Breast epithelium (tissue), 4 donors: ENCODE measurements around the gene PARP3. TPM values are rescaled to one million over a fixed set of nuclear protein-coding genes. Genes with fewer than 3 reads are reported as not detected.
A peak's percentile ranks its signal among the peaks of the same experiment; 100 is the strongest.

Source experiments
- DNase-seq, 2 donors: peaks; one replicate each; pipeline ENCODE4 v3.0.0-alpha.2; 2019; ENCODE audit warnings: low spot score in 2 of 2
- H3K27ac ChIP-seq, 2 donors: fragments of 200-600 bp; sonication (generic) in 1 of 2; one replicate each; pipeline ENCODE4 v1.5.1; 2016 to 2019; ENCODE audit warnings: mild to moderate bottlenecking in 1 of 2
- H3K27me3 ChIP-seq, 2 donors: fragments of 200-600 bp; sonication (generic) in 1 of 2; one replicate each; pipeline versions ENCODE4 v1.5.1 to v1.6.0; 2017 to 2019; ENCODE audit warnings: control low read depth in 1 of 2, mild to moderate bottlenecking in 1 of 2
- H3K36me3 ChIP-seq: fragments of 200-600 bp; one replicate; pipeline ENCODE4 v1.5.1; 2019
- H3K4me1 ChIP-seq, 2 donors: fragments of 200-600 bp; sonication (generic); one replicate each; pipeline ENCODE4 v1.5.1; 2016 to 2019; ENCODE audit warnings: control low read depth in 1 of 2
- H3K4me3 ChIP-seq, 3 donors: fragments of 200-600 bp; sonication (generic); 1 replicate in 2 of 3; 2 replicates in 1 of 3; pipeline ENCODE4 v1.5.1; 2016 to 2019; ENCODE audit warnings: mild to moderate bottlenecking in 3 of 3, moderate library complexity in 2 of 3
- H3K9me3 ChIP-seq, 2 donors: fragments of 200-600 bp; sonication (generic) in 1 of 2; one replicate each; pipeline ENCODE4 v1.5.1; 2016 to 2019; ENCODE audit warnings: control low read depth in 1 of 2
- POLR2A ChIP-seq: fragments of 450-650 bp; IDR thresholded peaks from one replicate; pipeline ENCODE4 v1.6.1; 2016; ENCODE audit warnings: antibody characterized with exemption, mild to moderate bottlenecking, moderate library complexity
- POLR2AphosphoS5 ChIP-seq, 3 donors: sonication (generic); formaldehyde crosslinking; IDR thresholded peaks; one replicate each; pipeline ENCODE4 v1.6.1; 2017; ENCODE audit warnings: antibody characterized with exemption in 3 of 3
- intact Hi-C: fragments of 100-400 bp; cut with DNase I; formaldehyde crosslinking; loops from one replicate; pipeline ENCODE4 v1.15.1; 2023; ENCODE audit warnings: low total_unique reads
- total RNA-seq, 3 donors: library from RNA; depleted of rRNA; stranded (reverse); fragments of >200 nt; gene quantifications; one replicate each; pipeline ENCODE4 v1.1.0, GENCODE V29; 2016
- TF ChIP-seq, protein P1 (sequence below), 3 donors: fragments of 450-650 bp; IDR thresholded peaks; one replicate each; pipeline ENCODE4 v1.5.1; 2016 to 2017; ENCODE audit warnings: antibody characterized with exemption in 3 of 3, mild to moderate bottlenecking in 3 of 3, moderate library complexity in 3 of 3

The PARP3 gene
- total RNA-seq, 3 donors from 2014 or later: 21.4 to 33.6 (median 31.8) TPM

DNA sequence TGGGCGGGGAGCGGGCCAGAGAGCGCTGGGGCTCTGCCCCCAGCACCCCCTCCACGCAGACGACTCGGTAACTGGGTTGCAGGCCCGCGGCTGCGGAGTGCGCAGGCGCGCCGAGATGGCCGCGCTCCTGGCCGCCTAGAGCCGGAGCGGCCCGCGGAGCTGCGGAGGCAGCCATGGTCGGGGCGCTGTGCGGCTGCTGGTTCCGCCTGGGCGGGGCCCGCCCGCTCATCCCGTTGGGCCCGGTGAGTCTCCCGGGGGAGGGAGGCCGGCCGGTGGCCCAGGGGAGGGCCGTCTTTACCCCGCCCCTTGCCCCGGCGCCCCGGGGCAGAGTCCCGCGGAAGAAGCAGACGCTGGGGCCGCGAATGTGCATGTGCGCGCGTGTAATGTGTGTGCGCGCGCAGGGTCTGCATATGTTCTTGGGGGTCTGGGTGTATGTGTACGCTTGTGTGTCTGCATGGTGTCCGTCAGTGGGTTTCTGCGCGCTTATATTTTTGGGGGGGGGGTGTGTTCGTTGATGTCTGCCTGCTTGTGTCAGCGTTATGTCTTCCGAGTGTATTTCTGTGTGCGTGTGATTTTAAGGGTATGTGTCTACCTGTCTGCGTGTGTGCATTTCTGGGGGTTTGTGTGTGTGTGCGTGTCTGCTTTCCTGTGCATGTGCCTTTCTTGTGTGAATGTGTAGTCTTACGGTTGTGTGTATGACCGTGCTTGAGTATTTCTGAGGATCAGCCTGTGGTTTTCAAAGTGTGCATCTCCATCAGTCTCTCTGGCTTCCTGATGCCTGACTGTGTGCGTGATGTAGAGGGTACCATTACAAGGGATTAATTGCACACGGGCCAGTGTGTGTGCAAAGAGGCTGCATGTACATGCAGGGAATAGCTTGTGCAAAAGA lies 33.0 kb downstream of the PARP3 start, which contains the start of gene ABHD14A:
Gene ABHD14A, plus strand, starts transcription at position 102 of the 889 bp plus-strand sequence. Its CDS starts 72 bp downstream, at position 174.
- Histone ChIP-seq H3K36me3 (no peaks in the 10 kb centered on the region), H3K9me3 (no peaks in the 10 kb centered on the region), H3K4me3 (peak within 1 kb of the TSS; percentile 69 to 77 (median 72)), H3K27ac (peak within 1 kb of the TSS; percentile 96 to 98), H3K27me3 (no peaks in the 10 kb centered on the region), H3K4me1 (peaks cover 7 to 12% of the 10 kb centered on the region in 2 donors)
- intact Hi-C loops: loop anchor here (2.0 kb wide), 1 partner anchor 32 kb away; the partner anchor contains the start of gene PARP3
- TF ChIP-seq, protein P1, sequence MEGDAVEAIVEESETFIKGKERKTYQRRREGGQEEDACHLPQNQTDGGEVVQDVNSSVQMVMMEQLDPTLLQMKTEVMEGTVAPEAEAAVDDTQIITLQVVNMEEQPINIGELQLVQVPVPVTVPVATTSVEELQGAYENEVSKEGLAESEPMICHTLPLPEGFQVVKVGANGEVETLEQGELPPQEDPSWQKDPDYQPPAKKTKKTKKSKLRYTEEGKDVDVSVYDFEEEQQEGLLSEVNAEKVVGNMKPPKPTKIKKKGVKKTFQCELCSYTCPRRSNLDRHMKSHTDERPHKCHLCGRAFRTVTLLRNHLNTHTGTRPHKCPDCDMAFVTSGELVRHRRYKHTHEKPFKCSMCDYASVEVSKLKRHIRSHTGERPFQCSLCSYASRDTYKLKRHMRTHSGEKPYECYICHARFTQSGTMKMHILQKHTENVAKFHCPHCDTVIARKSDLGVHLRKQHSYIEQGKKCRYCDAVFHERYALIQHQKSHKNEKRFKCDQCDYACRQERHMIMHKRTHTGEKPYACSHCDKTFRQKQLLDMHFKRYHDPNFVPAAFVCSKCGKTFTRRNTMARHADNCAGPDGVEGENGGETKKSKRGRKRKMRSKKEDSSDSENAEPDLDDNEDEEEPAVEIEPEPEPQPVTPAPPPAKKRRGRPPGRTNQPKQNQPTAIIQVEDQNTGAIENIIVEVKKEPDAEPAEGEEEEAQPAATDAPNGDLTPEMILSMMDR (IDR thresholded peaks at IDR 0.05): no peak
- TF ChIP-seq POLR2AphosphoS5 (IDR thresholded peaks at IDR 0.05): peak in 2 of 3 donors; percentile 20 to 38
- peak; percentile 53 to 70 for DNase-seq

DNA sequence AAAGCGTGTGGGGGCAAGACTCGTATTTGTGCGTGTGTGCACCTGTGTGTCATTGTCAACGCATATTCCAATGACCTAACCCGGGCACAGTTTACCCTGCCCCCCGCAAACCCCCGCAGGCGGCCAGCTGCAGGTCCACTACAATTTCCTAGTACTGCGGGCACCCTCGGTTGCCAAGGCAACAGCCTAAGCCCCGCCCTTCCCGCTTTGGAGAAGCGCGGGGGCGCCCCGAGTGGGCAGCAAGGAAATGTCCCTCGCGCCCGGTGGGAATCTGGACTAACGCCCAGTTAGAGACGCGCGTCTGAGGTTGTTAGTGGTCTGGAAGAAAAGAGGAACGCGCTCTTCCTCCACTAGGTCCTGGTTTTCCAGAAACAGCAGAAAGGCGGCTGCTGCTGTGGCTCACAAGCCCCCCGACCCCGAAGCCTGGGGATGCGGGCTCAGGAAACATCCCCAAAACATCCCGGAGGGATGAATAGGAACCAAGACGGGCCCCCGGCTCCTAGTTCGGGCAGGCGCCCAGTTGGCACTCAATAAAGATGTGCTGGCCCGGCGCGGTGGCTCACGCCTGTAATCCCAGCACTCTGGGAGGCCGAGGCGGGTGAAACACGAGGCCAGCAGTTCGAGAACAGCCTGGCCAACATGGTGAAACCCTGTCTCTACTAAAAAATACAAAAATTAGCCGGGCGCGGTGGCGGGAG lies 33.8 kb downstream of the PARP3 start:
- DNase-seq: peak; percentile 60 to 67
- Histone ChIP-seq H3K4me3 (peak overlapping the region; percentile 69 to 77 (median 72)), H3K27ac (peak overlapping the region; percentile 96 to 98), H3K9me3 (no peaks in the 10 kb centered on the region), H3K36me3 (no peaks in the 10 kb centered on the region), H3K27me3 (no peaks in the 10 kb centered on the region), H3K4me1 (peaks cover 6 to 7% of the 10 kb centered on the region in 2 donors)
- intact Hi-C loops: loop anchor here (2.0 kb wide), 1 partner anchor 33 kb away; the partner anchor contains the start of gene PARP3
- TF ChIP-seq POLR2AphosphoS5 (IDR thresholded peaks at IDR 0.05): peak in 1 of 3 donors; percentile 12
- TF ChIP-seq, protein P1 (IDR thresholded peaks at IDR 0.05): no peak

DNA sequence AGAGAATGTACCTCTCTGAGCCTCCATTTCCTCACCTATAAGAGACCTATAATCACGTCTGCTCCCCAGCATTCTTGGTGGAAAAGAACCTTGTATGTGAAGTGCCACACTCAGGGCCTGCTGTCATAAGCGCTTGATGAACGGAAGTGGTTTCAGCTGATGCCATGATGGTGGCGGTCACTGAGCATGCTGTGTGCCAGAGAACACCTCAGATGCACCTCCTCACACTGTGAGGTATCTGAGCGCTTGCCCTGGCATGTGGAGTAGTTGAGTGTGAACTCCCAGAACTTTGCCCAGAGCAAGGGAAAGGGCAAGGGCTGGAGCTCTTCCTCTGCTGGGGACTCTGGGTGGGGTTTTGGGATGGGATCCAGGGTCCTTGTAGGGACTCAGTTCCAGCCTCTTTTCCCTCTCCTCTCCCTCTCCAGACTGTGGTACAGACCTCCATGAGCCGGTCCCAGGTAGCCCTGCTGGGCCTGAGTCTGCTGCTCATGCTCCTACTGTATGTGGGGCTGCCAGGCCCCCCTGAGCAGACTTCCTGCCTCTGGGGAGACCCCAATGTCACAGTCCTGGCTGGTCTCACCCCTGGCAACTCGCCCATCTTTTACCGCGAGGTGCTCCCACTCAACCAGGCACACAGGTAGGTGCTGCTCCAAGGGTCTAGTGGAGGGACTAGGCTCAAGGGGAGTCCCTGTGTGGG lies 35.4 kb downstream of the PARP3 start:
- H3K27me3 ChIP-seq: no peaks in the 10 kb centered on the region
- peak overlapping the region; percentile 45 to 96 for H3K27ac ChIP-seq
- intact Hi-C loops: no loop called here
- no peaks in the 10 kb centered on the region for H3K36me3 ChIP-seq
- peaks cover 7 to 14% of the 10 kb centered on the region in 2 donors for H3K4me1 ChIP-seq
- TF ChIP-seq POLR2A: no peak
- TF ChIP-seq, protein P1 (IDR thresholded peaks at IDR 0.05): no peak
- no peak for TF ChIP-seq POLR2AphosphoS5 (IDR thresholded peaks at IDR 0.05)
- no peaks in the 10 kb centered on the region for H3K9me3 ChIP-seq
- peak in 1 of 2 donors; percentile 48 for DNase-seq
- H3K4me3 ChIP-seq: no peak overlapping the region

- TF ChIP-seq POLR2AphosphoS5 (IDR thresholded peaks at IDR 0.05): no peak
- TF ChIP-seq POLR2A: no peak
- TF ChIP-seq, protein P1 (IDR thresholded peaks at IDR 0.05): no peak
- Histone ChIP-seq H3K9me3 (no peaks in the 10 kb centered on the region), H3K27me3 (no peaks in the 10 kb centered on the region), H3K4me3 (no peak overlapping the region), H3K4me1 (peaks cover 7 to 14% of the 10 kb centered on the region in 2 donors), H3K27ac (peak overlapping the region; percentile 45 to 96), H3K36me3 (no peaks in the 10 kb centered on the region)
- intact Hi-C loops: no loop called here
- no peak for DNase-seq
Measured at GRCh38 chr3:51978143-51978502, 36.0 kb downstream of the PARP3 start.
